Heart left ventricle (tissue), 13 donors: ENCODE data around the gene CTNNA1.

ENCODE experiments used
- POLR2A ChIP-seq, 2 donors: fragments of 450-650 bp; IDR thresholded peaks; one replicate each; pipeline ENCODE4 v1.6.1; 2017; ENCODE audit warnings: antibody characterized with exemption in 2 of 2, mild to moderate bottlenecking in 2 of 2, moderate library complexity in 2 of 2
- TF ChIP-seq, protein P1 (sequence below), 12 donors: fragments of 200-600 bp; sonication (generic) in 4 of 12; IDR thresholded peaks; one replicate each; pipeline versions ENCODE4 v1.5.0 to v1.8.0; 2018 to 2022; ENCODE audit warnings: antibody characterized with exemption in 12 of 12, mild to moderate bottlenecking in 5 of 12
- donor health status: ischemic (EF 13 %, LVEDD 7.1; RV severe dilation, severe dysfunction).
- donor health status: DM: no; HTN: yes; CAD: no.
- donor health status: DM: no; HTN: no; CAD: no.
- donor health status: ischemic (EF 25% LVEDD 6.9; RV normal size, moderate dysfunction).
- donor health status: ischemic (EF 25% LVEDD 5.7; RV mildly dilated, moderate dysfunction).
- donor health status: ischemic (EF 35%, LVEDD 5.7; RV mildly dilated, moderate dysfunction).
- donor health status: nonischemic (EF 11% LVEDD 7.7; RV severe dilation, severe dysfunction).
- donor health status: DM: yes; HTN: yes; CAD: no.
- donor health status: PGD.
- donor health status: ischemic (EF 29% LVEDD 5.4; RV normal size, mild dysfunction).
- donor health status: nonischemic (EF 23%, LVEDD 6.1; RV moderate dilation, normal function).

DNA sequence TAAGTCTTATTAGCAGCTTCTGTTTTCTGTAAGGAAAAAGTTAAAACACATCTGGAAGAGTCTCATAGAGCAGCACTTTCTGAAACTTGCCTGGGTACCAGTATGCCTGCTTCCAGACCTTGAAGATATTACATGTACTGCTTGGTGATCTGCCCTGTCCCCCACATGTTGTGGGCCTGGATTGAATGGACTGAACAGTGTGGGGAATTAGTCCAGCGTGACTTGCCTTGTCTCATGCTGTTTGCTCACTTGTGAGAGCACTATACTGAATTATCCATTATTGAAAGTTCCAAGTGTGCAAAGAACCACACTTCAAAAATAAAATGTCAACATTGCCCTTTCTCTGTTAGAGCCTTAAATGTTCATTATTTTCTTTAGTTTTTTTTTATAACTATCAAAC is 8.9 kb downstream of the CTNNA1 start:
- TF ChIP-seq, protein P1, sequence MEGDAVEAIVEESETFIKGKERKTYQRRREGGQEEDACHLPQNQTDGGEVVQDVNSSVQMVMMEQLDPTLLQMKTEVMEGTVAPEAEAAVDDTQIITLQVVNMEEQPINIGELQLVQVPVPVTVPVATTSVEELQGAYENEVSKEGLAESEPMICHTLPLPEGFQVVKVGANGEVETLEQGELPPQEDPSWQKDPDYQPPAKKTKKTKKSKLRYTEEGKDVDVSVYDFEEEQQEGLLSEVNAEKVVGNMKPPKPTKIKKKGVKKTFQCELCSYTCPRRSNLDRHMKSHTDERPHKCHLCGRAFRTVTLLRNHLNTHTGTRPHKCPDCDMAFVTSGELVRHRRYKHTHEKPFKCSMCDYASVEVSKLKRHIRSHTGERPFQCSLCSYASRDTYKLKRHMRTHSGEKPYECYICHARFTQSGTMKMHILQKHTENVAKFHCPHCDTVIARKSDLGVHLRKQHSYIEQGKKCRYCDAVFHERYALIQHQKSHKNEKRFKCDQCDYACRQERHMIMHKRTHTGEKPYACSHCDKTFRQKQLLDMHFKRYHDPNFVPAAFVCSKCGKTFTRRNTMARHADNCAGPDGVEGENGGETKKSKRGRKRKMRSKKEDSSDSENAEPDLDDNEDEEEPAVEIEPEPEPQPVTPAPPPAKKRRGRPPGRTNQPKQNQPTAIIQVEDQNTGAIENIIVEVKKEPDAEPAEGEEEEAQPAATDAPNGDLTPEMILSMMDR (IDR thresholded peaks at IDR 0.05): no peak
- TF ChIP-seq POLR2A (IDR thresholded peaks at IDR 0.05): no peak
